ENCODE results near the gene CELF4.

Gene CELF4

GRCh38 chr18:37327063-37327577 lies 238.5 kb downstream of the CELF4 start:
- DNase-seq (ENCODE audit: insufficient read length) (no peak), FAIRE-seq (no peak)
- TF ChIP-seq TAF1 (IDR thresholded peaks at IDR 0.05; ENCODE audit: borderline replicate concordance, low read depth, low read length) = no peak
- TF ChIP-seq POLR2AphosphoS5 (IDR thresholded peaks at IDR 0.05; ENCODE audit: low read depth, low read length) = no peak
- no peak for TF ChIP-seq POLR2A (IDR thresholded peaks at IDR 0.05; ENCODE audit: low read depth, low read length)

DNA sequence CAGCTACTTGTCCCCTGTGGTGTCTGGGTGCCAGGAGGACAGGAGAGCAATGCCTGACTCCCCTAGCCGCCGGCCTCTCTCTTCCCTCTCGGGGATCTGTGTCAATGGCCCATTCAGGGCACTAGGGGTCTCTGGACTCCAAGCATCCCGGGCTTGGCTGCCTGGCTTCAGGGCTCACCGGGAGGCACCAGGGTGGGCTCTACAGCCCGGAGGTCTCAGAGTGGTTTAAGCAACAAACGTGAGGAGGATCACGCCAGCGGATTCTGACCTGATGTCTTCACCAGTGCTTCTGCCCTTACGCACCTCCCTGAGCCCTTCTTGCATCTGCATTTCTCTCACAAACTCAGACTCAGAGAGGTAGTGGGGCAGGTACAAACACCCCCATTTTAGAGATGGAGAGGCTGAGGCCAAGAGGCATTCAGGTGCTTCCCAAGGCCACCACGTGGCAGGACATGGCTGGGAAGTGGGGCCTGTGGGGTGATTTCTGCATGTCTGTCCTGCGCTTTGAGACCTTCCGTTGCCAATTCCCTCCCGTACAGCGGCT lies 243.0 kb downstream of the CELF4 start:
- no peak for TF ChIP-seq POLR2A (IDR thresholded peaks at IDR 0.05; ENCODE audit: low read depth, low read length)
- FAIRE-seq (no peak), DNase-seq (ENCODE audit: insufficient read length) (peak; percentile 38)

GRCh38 chr18:37321582-37322491 lies 243.8 kb downstream of the CELF4 start:
- TF ChIP-seq POLR2AphosphoS5 (IDR thresholded peaks at IDR 0.05; ENCODE audit: low read depth, low read length) (no peak), TAF1 (IDR thresholded peaks at IDR 0.05; ENCODE audit: borderline replicate concordance, low read depth, low read length) (no peak), POLR2A (IDR thresholded peaks at IDR 0.05; ENCODE audit: low read depth, low read length) (no peak)
- FAIRE-seq = no peak
- no peak for DNase-seq (ENCODE audit: insufficient read length)

DNA sequence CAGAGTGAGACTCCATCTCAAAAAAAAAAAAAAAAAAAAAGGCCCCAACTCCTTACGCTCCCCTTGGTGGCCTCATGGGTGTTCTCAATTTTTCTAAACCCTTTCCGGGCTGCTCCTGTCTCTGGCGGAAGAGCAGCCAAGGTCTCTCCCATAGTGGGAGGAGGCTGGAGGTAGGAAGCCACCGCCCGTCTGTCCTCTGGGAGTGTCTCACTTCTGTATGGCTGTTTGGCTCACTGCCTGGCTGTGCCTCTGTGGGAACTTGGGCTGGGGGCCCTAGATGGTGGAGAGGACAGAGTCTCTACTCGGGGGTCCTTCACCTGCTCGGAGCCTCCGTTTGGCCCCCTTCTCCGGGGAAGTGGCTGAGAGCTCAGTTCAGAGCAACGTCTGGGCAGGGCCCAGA lies 245.3 kb downstream of the CELF4 start:
- TF ChIP-seq POLR2AphosphoS5 (IDR thresholded peaks at IDR 0.05; ENCODE audit: low read depth, low read length) (no peak), POLR2A (IDR thresholded peaks at IDR 0.05; ENCODE audit: low read depth, low read length) (no peak), TAF1 (IDR thresholded peaks at IDR 0.05; ENCODE audit: borderline replicate concordance, low read depth, low read length) (no peak)
- FAIRE-seq (no peak), DNase-seq (ENCODE audit: insufficient read length) (no peak)

DNA sequence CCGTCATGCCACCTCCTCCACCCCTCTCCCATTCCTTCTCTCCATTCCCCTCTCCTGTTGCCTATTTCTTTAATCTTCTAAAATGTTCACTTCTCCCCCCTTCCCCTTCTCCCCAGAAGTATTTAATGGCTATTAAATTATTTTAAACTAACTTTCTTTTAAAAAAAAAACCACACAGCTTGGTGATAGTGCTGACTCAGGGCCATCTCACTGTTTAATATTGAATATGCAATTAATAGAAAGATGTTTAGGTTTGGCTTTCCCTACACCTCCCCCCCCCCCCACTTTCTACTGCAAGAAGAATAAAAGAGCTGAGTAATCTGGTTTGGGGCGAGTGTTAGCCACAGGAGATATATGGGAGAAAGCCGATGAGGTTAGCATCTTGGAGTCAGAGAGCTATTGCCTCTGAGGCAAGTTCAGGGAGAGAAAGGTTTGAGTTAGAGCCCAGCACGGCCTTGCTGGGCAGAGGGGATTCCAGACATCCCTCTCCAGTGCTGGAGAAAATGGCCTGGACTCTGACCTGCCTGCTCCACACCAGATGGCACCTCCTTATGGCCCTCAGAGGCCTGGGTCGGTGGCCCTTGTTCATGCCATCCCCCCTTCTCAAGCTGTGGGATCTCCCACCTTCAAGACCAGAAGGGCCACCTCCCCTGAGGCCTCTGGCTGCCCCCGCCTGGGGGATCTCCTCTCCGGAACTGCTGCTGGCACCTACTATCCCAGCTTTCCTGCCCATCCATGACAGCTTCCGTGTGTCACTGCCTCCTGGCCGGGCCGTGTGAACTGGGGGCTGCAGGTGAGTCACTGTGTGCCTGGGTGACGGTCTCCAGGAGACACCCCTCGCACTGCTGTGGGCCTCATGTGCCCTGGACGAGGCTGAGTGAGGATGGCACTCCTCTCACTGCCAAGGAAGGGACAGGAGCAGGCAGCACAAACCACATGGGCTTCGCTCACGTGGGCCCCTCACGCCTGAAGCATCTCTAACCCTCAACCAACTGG lies 246.9 kb downstream of the CELF4 start:
- DNase-seq (ENCODE audit: insufficient read length) (no peak), FAIRE-seq (no peak)
- no peak for TF ChIP-seq TAF1 (IDR thresholded peaks at IDR 0.05; ENCODE audit: borderline replicate concordance, low read depth, low read length)
- no peak for TF ChIP-seq POLR2AphosphoS5 (IDR thresholded peaks at IDR 0.05; ENCODE audit: low read depth, low read length)
- TF ChIP-seq POLR2A (IDR thresholded peaks at IDR 0.05; ENCODE audit: low read depth, low read length) = no peak

DNA sequence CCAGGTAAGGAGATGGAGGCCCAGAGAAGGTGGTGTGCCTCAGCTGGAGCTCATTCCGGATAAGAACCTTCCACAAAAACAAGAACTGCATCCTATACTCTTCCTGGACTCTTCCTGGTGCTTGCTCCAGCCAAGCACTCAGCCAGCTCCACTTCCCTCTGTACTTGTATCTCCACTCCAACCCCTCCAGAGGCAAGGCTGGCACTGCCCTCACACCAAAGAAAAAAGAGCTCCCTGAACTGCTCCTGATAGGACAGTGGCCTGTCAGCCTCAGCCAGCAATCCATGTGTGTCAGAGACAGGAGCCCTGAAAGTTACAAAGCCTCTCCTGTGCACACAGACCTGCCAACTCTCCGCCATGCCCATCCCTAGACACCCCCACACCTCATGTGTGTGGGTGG lies 248.1 kb downstream of the CELF4 start:
- FAIRE-seq (no peak), DNase-seq (ENCODE audit: insufficient read length) (no peak)
- no peak for TF ChIP-seq POLR2AphosphoS5 (IDR thresholded peaks at IDR 0.05; ENCODE audit: low read depth, low read length)
- TF ChIP-seq POLR2A (IDR thresholded peaks at IDR 0.05; ENCODE audit: low read depth, low read length) = no peak
- TF ChIP-seq TAF1 (IDR thresholded peaks at IDR 0.05; ENCODE audit: borderline replicate concordance, low read depth, low read length) = no peak

- no peak for DNase-seq (ENCODE audit: insufficient read length)
- no peak for FAIRE-seq
- TF ChIP-seq TAF1 (IDR thresholded peaks at IDR 0.05; ENCODE audit: borderline replicate concordance, low read depth, low read length) (no peak), POLR2AphosphoS5 (IDR thresholded peaks at IDR 0.05; ENCODE audit: low read depth, low read length) (no peak), POLR2A (IDR thresholded peaks at IDR 0.05; ENCODE audit: low read depth, low read length) (no peak)
These were observed 249.1 kb downstream of the CELF4 start for GRCh38 chr18:37316468-37316867.

DNA sequence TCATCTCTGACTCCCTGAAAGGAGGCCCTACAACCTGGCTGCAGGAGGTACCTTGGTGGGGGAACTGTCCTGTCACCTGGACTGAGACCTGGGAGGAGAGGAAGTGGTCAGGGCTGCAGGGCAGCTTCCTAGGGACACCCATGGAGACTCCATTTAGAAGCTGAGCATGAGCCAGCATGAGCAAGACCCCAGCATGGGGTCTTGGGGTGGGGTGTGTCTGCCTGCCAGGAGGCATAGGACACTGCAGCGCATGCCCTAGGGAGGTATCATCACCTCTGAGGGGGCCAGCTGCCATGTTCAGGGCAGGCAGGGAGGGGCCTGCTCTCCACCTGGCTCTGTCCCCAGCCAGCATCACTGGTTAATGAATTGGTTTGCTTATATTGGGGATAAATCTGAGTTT lies 249.7 kb downstream of the CELF4 start:
- FAIRE-seq (no peak), DNase-seq (ENCODE audit: insufficient read length) (no peak)
- TF ChIP-seq POLR2A (IDR thresholded peaks at IDR 0.05; ENCODE audit: low read depth, low read length) (no peak), TAF1 (IDR thresholded peaks at IDR 0.05; ENCODE audit: borderline replicate concordance, low read depth, low read length) (no peak), POLR2AphosphoS5 (IDR thresholded peaks at IDR 0.05; ENCODE audit: low read depth, low read length) (no peak)

DNA sequence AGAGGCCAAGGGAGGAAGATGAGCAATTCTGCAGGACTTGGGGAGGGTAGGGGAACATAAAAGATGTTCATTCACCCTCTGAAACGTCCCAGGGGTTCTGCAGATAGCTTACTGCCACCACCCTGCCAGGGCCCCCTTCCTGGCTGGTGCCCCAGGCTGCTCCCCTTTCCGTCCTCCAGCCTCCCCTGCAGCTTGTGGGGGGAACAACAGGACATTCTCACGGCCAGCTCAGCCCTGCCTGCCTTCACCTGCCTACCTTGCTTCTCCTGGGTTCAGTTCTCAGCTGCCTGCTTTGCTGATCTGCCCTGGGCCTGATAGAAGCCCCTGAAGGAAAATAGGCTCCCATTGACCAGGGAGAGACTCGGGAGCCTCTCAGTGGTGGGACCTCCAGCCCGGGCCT lies 251.1 kb downstream of the CELF4 start:
- FAIRE-seq (no peak), DNase-seq (ENCODE audit: insufficient read length) (no peak)
- TF ChIP-seq POLR2AphosphoS5 (IDR thresholded peaks at IDR 0.05; ENCODE audit: low read depth, low read length) = no peak

GRCh38 chr18:37313624-37314023 lies 252.0 kb downstream of the CELF4 start:
- DNase-seq (ENCODE audit: insufficient read length) (no peak), FAIRE-seq (no peak)
- TF ChIP-seq POLR2AphosphoS5 (IDR thresholded peaks at IDR 0.05; ENCODE audit: low read depth, low read length) (no peak), TAF1 (IDR thresholded peaks at IDR 0.05; ENCODE audit: borderline replicate concordance, low read depth, low read length) (no peak), POLR2A (IDR thresholded peaks at IDR 0.05; ENCODE audit: low read depth, low read length) (no peak)

DNA sequence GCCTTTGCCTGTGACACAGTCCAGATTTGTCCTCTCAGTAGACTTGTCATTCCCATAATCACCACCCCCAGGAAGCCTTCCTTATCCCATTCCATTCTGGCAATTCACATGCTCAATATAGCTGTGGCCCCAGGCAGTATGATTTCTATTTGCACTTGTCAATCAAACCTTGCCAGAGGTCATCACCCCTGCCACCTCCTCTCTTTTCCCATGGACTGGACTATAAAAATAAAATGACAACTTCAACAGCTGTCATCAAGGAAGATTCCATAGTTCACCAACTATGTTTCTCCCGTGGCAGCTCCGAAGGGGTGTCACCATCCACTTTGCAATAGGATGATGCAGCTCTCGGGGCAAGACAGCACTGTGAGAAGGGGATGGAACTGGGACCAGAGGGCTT lies 255.7 kb downstream of the CELF4 start:
- TF ChIP-seq TAF1 (IDR thresholded peaks at IDR 0.05; ENCODE audit: borderline replicate concordance, low read depth, low read length) (no peak), POLR2AphosphoS5 (IDR thresholded peaks at IDR 0.05; ENCODE audit: low read depth, low read length) (no peak)
- FAIRE-seq (no peak), DNase-seq (ENCODE audit: insufficient read length) (no peak)

Measured in GM12892 (cell line).